HG03521 (cell line): Measurements from ENCODE around the gene BBS1.
"Not testable (repeated sequence)": the region's sequence is repeated elsewhere in the genome, so short reads cannot be mapped to it uniquely, and the experiment has no call there.

Experiments used
- ATAC-seq: cut with Tn5 transposase; IDR thresholded peaks from one replicate; pipeline ENCODE4 v1.9.1; 2021; ENCODE audit warnings: mild to moderate bottlenecking, moderate library complexity; ENCODE audit not compliant: unreplicated experiment

BBS1 gene

DNA sequence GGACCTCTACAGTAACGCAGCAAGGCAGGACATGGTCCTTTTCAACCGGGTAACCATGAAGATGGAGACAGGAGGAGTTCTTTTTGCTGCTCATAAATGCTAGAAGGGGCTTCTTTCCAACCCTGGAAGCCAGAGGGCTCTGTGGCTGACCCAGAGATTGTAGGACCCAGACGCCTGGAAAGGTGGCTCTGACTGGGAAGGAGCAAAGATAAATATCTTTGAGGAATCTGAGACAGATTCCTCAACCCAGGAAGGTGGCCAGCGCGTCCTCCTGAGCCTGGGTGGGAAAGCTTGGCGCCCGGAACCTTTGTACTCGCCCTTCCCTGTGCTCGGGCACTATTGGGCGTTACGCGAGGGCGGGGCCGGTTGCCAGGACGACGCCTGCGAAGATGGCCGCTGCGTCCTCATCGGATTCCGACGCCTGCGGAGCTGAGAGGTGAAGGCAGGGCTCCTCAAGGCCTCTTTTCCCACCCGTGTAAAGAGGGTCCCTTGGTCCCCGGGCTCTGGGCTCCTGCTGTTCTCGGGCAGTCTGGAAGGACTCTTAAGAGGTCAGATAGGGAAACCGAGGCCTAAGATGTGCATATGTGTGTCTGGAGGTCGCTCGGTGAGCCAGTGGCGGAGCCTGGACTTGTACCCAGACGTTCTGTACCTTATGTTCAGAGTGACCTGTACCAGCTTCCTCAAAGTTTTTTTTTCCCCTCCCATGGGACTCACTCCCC is at the start of gene BBS1:
Gene BBS1 (plus strand): TSS at position 365 of the 719 bp plus-strand sequence. CDS start 25 bp downstream, at position 390.
- ATAC-seq: peak; percentile 85

DNA sequence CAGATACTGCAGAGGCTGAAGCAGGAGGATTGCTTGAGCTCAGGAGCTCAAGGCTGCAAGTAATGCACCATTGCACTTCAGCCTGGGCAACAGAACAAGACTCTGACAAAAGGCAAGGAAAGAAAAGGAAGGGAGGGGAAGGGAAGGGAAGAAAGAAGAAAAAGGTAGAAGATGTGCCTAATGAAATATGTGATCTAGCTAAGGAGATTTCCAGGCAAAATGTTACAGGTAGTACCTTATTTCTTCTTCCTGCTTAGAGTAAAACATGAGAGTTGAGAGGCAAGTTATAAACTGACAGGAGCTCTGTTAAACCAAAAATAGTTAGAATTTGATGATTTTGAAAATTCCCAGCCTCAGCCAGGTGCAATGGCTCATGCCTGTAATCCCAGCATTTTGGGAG is 48.4 kb upstream of the BBS1 start:
- no peak for ATAC-seq

DNA sequence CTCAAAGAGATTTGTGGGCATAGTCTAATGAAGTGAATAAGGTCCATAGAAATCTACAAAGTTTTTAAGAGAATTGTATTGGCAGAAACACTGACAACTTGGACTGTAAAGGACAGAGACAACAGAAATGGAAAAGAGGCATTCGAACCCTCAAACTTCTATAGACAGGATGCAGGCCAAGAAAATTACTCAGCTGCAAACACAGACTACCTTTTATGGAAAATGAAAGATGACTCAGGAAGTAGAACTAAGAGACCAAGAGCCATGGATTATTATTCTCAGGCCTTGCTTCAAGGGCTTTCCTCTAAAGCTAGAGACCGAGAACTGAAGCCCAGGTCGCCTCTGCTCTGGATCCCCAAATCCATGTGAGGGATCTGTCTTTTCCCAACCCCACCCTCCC is 47.5 kb upstream of the BBS1 start:
- no peak for ATAC-seq

DNA sequence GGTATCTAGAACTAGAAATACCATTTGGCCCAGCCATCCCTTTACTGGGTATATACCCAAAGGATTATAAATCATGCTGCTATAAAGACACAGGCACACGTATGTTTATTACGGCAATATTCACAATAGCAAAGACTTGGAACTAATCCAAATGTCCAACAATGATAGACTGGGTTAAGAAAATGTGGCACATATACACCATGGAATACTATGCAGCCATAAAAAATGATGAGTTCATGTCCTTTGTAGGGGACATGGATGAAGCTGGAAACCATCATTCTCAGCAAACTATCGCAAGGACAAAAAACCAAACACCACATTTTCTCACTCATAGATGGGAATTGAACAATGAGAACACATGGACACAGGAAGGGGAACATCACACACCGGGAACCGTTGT is 46.3 kb upstream of the BBS1 start:
- not testable (repeated sequence) for ATAC-seq

DNA sequence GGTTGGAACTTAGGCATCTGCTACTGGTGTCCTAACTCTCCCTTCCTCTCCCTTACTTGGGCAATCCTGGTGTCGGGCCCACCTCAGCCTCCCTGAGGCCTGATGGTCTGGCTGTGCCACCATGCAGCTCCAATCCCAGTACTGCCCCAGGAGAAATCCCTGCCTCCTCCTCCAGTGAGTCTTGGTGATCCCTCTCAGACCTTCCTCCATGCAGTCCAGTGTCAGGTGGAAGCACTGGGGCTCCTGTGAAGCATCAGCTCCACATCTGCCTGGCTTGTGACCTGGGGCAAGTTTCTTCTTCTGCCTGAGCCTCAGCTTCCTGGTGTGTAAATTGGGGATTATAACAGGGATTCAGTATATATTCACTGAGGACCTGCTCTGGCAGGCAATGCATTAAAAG is 45.5 kb upstream of the BBS1 start:
- no peak for ATAC-seq

DNA sequence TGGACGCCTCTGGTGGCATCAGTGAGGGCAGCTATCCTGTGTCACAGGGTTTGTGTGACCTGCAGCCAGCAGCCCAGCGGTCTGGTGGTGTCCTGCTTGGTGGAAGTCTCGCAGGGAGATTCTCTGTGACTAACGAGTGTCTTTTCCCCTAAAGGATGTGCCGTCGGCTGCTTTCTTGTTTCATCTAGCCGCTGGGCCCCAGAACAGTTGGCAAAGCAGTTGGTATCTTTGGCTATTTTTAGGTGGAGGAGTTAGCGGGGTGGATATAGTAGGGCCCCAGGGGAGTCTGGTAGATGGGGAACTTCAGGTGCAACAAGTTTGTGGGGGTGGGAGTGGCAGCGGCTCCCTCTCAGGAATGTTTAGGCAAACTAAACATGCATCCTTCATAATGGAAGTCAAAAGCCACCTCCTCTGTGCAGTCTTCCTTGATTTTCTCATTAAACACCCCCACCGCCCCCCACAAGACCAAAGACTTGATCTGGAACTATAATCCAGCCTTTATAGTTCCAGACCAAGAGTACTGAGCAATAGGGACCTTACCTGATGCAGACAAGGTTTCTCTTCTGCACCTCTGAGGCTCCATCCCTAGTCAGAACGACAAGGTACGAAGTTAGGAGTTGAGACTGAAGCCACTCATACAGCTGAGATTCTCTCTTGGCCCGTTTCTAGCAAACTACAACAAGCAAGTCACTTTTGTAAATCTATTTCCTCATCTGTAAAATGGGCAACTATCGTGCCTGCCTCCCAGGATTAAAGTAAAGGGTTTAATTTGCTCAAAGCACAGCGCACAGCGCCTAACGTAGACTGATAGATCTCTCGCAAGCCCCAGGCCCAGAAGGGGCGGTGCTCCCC is 44.8 kb upstream of the BBS1 start:
- no peak for ATAC-seq

DNA sequence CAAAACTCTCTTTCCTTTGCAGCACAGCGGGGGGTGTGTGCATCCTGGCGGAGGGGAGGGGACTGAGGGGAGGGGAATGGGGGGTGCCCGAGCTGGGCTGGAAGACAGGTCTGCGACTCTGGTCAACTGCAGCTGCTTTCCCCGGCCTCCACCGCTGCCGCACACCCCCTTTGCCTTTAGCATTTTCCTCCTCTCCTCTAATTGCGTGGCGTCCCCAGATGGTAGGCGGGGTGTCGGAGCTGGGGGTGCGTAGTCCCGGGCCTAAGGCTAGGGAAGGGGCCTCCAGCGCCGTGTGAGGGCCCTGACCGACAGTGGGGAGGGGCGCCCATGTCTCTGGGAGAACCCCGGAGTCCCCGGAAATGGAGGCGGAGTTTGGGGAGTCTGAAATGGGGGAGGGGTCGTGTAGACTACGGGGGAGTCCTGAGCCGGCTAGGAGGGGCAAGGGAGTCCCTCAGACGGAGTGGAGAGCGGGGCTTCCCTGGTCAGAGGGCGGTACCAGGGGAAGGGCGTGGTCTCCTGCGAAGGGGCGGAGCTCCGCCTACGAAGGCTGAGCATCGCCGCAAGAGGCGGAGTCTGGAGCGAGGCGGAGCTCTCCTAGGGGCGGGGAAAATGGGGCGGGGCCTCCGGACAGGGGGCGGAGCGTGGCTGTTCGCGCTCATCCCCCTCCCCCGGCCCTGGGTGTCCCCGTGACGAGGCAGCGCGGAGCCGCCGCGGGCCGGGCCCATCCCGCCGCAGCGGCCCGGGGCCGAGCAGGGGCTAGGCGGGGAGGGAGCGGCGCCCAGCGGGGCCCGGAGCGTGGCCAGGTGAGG is 44.0 kb upstream of the BBS1 start, which contains the start of gene PELI3:
Gene PELI3 (plus strand): TSS at position 681 of the 809 bp plus-strand sequence. CDS start 1,224 bp downstream, outside the sequence.
- ATAC-seq: peak; percentile 84

DNA sequence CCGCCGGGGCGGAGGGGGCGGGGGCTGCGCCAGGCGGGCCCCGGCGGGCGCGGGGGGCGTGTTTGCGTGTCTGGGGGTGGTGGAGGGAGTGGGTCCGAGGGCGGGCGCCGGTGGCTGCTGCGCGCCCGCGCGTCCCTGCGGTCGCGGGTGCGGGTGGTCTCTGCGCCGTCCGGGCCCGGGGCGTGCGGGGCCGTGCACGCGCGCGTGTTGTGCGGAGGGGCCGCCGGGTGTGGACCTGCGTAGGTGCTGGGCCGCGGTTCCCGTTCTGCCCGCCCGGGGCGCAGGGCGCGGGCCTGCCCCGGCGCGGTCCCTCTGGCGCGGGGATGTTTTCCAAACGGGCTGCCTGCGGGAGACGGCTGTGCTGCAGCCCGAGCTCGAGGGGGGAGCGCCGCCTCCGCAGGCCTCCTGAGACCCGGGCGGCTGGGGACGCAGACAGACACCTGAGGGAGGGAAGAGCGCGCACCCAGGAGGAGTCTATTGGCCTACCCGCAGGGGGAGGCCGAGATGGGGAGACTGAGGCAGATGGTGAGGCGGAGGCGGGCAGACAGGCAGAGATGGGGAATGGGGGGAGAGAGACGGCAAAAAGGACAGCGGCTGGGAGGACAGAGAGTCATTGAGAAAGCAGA is 43.3 kb upstream of the BBS1 start:
- peak; percentile 30 for ATAC-seq

DNA sequence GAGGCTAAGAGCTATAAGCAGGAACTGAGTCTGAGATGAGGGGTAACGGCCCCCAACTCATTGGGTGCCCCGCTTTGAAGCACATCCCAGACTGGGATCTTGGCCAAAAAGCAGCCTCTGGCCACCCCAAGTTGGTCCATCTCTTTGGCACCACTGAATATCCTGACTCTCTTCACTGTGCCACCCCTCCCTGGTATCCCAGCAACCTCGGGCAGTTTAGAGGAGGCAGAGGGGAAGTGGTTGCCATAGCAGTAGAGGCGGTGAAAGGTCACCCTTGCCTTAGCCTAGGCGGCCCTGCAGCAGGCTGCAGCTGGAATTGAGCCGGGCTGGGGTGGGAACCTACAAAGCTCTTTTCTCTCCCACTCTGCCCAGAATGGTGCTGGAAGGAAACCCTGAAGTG is 42.7 kb upstream of the BBS1 start:
- ATAC-seq: no peak

DNA sequence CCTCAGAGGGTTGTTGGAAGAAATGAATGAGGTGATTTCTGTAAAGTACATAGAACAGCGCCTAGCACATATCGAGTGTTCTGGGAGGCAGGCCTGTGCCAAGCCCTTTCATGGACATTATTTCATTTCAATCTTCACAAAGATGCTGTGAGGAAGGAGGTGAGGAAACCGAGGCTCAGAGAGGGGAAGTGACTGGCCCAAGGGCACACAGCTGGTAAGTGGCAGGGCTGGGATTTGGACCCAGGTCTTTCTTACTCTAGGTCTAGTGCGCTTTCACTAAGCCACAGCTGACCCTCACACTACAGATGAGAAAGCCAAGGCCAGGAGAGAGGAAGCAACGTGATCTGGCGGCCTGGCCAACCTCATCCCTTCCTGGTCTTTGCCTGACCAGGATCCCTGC is 41.7 kb upstream of the BBS1 start:
- ATAC-seq: no peak

DNA sequence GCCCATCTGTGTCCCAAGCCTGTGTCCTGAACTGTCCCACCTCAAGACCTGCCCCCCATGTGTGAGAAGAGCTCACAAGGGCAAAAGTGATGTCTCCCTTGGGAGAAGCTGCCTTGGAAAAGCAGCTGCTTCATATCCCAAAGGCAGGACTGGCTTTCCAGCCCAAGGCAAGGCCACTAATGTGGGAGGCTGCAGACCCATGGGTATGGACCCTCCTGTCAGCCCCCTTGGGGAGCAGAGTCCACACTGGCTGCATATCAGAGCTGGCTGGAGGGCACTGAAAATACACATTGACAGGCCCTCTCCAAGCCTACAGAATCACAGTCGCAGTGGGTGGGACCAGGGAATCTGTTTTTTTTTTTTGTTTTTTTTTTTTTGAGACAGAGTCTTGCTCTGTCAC is 41.0 kb upstream of the BBS1 start:
- no peak for ATAC-seq

DNA sequence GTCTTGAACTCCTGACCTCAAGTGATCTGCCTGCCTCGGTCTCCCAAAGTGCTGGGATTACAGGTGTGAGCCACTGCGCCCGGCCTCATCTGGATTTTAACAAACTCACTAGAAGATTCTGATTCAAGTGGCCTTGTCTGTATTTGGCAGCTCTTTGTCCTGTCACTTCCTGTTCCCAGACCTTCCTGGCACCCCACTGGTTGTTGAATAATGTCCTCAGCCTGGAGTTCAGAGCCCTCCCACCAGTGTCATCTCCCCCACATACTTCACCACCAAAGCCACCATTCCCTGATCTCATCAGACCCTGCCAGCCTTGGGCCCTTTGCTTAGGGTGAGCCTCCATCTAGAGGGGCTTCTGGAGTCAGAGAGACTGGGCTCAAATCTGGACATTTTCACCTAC is 40.4 kb upstream of the BBS1 start:
- ATAC-seq: no peak

DNA sequence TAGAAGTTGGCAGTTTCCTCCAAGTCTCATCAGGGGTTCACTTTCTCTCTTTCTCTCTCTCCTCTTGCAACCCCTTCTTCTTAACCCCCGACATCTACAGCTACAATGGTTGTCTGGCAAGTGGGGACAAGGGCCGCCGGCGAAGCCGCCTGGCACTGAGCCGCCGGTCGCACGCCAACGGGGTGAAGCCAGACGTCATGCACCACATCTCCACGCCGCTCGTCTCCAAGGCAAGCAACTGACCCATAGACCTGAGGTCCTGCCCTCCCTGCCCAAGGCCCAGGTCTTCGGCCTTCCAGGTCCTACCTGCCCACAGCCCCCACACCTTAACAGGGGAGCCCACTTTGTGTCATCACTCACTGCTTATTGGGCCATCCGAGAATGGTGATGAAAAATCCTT is 39.3 kb upstream of the BBS1 start:
- no peak for ATAC-seq

DNA sequence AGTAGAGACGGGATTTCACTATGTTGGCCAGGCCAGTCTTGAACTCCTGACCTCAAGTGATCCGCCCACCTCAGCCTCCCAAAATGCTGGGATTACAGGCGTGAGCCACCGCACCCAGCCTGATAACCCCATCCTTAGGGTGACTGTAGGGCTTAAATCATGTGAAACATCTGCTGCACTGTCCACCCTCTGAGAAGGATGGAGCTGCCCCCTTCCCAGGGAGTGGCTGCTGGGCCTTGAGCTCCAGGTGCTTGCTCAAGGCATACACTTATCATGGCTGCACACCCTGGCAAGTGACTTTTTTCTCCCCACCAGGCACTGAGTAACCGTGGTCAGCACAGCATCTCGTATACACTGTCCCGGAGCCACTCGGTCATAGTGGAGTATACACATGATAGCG is 38.4 kb upstream of the BBS1 start:
- no peak for ATAC-seq

DNA sequence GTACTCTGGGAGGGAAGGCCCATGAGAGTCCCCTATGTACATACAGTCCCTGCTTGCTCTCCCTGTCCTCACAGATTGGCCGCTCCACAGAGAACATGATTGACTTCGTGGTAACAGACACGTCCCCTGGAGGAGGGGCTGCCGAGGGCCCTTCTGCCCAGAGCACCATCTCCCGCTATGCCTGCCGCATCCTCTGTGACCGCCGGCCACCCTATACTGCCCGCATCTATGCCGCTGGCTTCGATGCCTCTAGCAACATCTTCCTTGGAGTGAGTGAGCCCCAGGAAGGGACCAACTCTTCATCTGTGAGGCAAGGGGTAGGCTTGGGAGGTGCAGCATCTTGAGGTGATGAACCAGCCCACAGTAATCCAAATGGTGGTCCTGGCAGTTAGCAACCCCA is 37.3 kb upstream of the BBS1 start:
- ATAC-seq: no peak

DNA sequence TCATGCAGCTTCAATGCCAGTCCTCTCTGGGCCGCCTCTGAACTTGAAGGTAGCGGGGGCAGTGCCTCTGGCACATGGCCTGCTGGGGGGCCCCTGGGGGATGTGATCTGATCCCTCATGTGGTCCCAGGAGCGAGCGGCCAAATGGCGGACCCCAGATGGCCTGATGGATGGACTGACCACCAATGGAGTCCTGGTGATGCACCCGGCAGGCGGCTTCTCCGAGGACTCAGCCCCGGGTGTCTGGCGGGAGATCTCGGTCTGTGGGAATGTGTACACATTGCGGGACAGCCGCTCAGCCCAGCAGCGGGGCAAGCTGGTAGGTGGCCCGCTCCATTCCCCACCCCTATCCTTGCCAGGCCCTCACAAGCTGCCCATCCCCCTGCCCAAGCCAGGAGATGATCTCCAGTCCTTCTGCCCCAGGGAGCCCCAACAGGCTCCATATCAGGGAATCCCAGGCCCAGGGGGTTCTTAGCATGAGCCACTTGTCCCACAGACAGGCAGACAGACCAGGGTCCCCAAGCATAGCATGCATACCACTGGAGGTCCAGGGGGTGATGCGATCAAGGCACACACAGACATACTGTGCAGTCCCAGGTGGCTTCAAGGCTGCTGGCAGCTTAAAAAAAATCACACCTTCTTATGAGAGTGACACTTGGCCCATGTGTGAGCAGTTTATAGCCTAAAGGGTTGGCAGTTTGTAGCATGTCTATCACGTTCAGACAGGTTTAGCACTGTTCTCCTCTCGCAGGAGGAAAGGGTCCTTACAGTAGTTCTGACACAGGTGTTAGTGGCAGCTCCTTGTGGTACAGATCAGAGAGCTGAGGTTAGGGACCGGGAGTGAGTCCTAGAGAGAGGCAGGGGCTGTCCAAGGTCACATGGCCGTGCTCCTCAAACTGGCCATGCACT is 36.6 kb upstream of the BBS1 start:
- no peak for ATAC-seq

DNA sequence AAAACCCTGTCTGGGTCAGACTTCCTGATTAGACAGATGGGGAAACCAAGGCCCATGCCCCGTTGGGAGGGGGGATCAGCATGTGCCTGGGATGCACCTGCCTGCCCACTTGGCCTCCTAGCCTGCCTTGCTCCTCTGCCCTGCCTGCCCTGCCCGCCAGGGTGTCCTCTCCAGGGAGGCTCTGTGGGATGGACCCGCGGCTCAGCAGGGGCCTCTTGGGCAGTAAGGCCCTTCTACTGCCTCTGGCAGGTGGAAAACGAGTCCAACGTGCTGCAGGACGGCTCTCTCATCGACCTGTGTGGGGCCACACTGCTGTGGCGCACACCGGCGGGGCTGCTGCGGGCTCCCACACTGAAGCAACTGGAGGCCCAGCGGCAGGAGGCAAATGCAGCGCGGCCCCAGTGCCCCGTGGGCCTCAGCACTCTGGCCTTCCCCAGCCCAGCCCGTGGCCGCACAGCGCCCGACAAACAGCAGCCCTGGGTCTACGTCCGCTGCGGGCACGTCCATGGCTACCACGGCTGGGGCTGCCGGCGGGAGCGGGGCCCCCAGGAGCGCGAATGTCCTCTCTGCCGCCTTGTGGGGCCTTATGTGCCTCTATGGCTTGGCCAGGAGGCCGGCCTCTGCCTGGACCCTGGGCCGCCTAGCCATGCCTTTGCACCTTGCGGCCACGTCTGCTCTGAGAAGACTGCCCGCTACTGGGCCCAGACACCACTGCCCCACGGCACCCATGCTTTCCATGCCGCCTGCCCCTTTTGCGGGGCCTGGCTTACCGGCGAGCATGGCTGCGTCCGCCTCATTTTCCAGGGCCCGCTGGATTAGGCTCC is 34.9 kb upstream of the BBS1 start:
- ATAC-seq: no peak

DNA sequence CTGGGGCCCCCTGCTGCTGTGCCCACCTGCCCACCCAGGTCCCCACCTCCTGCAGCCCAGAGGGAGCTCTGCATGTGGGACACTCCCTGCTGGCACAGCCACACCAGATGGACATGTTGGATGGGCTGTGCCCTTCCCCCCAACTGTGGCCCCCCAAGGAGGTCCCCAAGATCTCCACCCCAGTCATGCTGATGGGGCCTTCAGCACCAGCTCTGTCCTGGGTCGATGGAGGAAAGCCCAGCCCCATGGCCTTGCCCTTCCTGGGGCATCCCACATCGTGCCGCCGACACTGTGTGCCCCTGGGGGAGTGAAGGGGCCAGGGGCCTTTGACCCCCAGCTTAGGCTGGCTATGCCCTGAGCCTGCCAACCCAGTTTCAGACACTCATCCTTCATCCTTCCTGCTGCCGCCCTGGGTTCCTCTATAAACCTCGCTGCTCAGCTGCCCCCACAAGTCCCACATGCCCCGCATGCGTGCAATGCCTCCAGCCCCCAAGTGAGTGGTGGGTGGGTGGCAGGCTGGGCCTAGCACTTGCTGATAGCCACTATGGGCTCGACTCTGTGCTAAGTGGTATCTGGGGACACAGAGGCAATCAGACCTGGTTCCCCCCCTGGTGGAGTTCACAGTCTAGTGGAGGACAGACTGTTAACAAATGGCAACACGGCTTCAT is 34.1 kb upstream of the BBS1 start:
- ATAC-seq: no peak
